Measurements from ENCODE around the gene CASP6.

DNA sequence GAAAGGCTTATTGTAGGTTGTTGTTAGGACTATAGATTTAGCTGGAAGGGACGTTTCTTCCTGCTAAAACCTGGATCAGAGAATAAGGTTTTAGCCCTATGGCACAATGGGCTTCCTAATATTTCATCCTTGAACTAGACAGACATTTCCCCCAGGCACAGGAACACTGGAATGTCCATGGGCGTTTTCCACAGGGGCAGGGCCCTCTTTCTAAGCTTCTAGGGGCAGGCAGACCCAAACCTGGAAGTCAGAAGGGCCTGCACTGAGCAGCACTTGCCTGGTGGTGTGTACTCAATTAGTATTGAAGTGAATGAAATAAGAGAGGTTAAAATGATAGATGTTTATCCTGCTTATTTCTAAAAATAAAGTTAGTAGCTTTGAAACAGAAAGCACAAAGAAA lies 41.1 kb downstream of the CASP6 start:
- TF ChIP-seq, protein P1, sequence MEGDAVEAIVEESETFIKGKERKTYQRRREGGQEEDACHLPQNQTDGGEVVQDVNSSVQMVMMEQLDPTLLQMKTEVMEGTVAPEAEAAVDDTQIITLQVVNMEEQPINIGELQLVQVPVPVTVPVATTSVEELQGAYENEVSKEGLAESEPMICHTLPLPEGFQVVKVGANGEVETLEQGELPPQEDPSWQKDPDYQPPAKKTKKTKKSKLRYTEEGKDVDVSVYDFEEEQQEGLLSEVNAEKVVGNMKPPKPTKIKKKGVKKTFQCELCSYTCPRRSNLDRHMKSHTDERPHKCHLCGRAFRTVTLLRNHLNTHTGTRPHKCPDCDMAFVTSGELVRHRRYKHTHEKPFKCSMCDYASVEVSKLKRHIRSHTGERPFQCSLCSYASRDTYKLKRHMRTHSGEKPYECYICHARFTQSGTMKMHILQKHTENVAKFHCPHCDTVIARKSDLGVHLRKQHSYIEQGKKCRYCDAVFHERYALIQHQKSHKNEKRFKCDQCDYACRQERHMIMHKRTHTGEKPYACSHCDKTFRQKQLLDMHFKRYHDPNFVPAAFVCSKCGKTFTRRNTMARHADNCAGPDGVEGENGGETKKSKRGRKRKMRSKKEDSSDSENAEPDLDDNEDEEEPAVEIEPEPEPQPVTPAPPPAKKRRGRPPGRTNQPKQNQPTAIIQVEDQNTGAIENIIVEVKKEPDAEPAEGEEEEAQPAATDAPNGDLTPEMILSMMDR (IDR thresholded peaks at IDR 0.05), result no peak
- no peak for TF ChIP-seq POLR2A (IDR thresholded peaks at IDR 0.05)
- no peak for TF ChIP-seq POLR2AphosphoS5 (IDR thresholded peaks at IDR 0.05)
